Activated B cell treated with CpG ODN at 0.5 μM for 24 hours (primary cell): ENCODE measurements around the gene VASH1. TPM values are rescaled to one million over a fixed set of nuclear protein-coding genes. Genes with fewer than 3 reads are reported as not detected.

Experiments
- ATAC-seq: fragments of 200-7000 bp; cut with Tn5 transposase; one replicate; pipeline ENCODE4 v1.10.0; 2021; ENCODE audit warnings: low read depth, mild to moderate bottlenecking, moderate library complexity
- CTCF ChIA-PET: fragments of 350-600 bp; sonication (Branson Sonifier 250); formaldehyde crosslinking; loops from one replicate; lab custom pipeline; 2021; ENCODE audit warnings: antibody characterized with exemption; lab: Charles Lee
- POLR2A ChIA-PET: fragments of 350-600 bp; sonication (Branson Sonifier 250); formaldehyde crosslinking; loops from one replicate; lab custom pipeline; 2021; ENCODE audit warnings: antibody characterized with exemption; lab: Charles Lee
- DNase-seq: peaks from one replicate; pipeline ENCODE4 v3.0.0; 2022
- H3K27ac Mint-ChIP-seq: one replicate; pipeline ENCODE4 v1.8.0; 2020; ENCODE audit warnings: mixed read lengths
- H3K27me3 Mint-ChIP-seq: one replicate; pipeline ENCODE4 v1.8.0; 2021; ENCODE audit warnings: mixed read lengths
- H3K36me3 Mint-ChIP-seq: one replicate; pipeline ENCODE4 v1.8.0; 2021; ENCODE audit warnings: low read depth, mixed read lengths
- H3K4me1 Mint-ChIP-seq: one replicate; pipeline ENCODE4 v1.8.0; 2021; ENCODE audit warnings: mixed read lengths
- H3K4me3 Mint-ChIP-seq: one replicate; pipeline ENCODE4 v1.8.0; 2020; ENCODE audit warnings: mild to moderate bottlenecking, mixed read lengths
- H3K9me3 Mint-ChIP-seq: one replicate; pipeline ENCODE4 v1.8.0; 2020; ENCODE audit warnings: mixed read lengths
- intact Hi-C: fragments of 100-400 bp; cut with micrococcal nuclease; formaldehyde crosslinking; loops from one replicate; pipeline ENCODE4 v1.15.1; 2024
- total RNA-seq: library from RNA; stranded (reverse); gene quantifications from 2 replicates; pipeline ENCODE4 v1.2.3, GENCODE V29; 2022
- TF ChIP-seq, protein P1 (sequence below): fragments of 200-600 bp; IDR thresholded peaks from one replicate; pipeline ENCODE4 v1.8.0; 2022; ENCODE audit warnings: antibody characterized with exemption, mild to moderate bottlenecking

The VASH1 gene
- total RNA-seq, 1 donor from 2014 or later = 1.0 TPM

DNA sequence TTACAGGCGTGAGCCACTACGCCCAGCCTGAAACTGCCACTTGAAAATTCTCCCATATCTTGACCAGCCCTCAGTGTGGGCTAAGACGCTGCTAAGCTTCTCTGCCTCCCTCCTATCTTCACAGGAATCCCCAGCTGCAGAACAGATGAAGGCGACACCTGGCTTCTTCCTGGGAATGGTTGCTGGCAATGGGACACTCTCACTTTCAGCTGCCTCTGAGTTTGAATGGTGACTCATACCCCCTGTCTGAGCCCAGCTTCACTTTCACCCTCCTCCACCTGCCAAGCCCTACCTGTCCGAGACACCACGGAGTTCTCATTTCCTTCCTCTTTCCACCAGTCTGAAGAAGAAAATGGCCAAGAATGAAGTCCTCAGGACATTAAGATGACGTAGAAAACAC lies 18.3 kb upstream of the VASH1 start:
- DNase-seq = no peak
- Mint-ChIP-seq H3K27ac (no peak overlapping the region), H3K4me1 (peaks cover 4% of the 10 kb centered on the region), H3K9me3 (peaks cover 18% of the 10 kb centered on the region), H3K36me3 (peaks cover 7% of the 10 kb centered on the region), H3K27me3 (peaks cover 15% of the 10 kb centered on the region), H3K4me3 (no peak overlapping the region)
- ChIA-PET POLR2A (no interaction called here), CTCF (no interaction called here)
- intact Hi-C loops = no loop called here
- TF ChIP-seq, protein P1, sequence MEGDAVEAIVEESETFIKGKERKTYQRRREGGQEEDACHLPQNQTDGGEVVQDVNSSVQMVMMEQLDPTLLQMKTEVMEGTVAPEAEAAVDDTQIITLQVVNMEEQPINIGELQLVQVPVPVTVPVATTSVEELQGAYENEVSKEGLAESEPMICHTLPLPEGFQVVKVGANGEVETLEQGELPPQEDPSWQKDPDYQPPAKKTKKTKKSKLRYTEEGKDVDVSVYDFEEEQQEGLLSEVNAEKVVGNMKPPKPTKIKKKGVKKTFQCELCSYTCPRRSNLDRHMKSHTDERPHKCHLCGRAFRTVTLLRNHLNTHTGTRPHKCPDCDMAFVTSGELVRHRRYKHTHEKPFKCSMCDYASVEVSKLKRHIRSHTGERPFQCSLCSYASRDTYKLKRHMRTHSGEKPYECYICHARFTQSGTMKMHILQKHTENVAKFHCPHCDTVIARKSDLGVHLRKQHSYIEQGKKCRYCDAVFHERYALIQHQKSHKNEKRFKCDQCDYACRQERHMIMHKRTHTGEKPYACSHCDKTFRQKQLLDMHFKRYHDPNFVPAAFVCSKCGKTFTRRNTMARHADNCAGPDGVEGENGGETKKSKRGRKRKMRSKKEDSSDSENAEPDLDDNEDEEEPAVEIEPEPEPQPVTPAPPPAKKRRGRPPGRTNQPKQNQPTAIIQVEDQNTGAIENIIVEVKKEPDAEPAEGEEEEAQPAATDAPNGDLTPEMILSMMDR = no peak
- ATAC-seq = no peak

DNA sequence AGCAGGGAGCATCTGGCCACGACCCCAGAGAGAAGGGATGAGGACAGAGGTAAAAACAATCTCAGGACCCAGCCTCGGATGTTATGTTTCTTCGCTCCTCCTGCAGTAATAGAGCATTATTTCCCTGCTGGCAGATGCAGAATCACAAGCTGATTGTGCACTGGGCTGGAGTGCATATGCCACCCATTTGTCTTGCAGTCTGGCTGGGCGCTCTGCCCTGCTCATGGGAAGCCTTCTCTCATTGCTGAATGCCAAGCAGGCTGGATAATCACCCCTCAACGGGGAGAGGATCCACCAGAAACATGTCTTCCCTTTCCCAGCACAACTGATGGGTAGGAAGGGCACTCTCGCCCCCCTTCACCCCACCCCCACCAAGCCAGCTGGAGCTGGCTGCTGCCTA lies 8.5 kb upstream of the VASH1 start:
- Mint-ChIP-seq H3K27ac (no peak overlapping the region), H3K9me3 (no peaks in the 10 kb centered on the region), H3K4me1 (no peaks in the 10 kb centered on the region), H3K4me3 (no peak overlapping the region), H3K36me3 (no peaks in the 10 kb centered on the region), H3K27me3 (peaks cover 4% of the 10 kb centered on the region)
- TF ChIP-seq, protein P1 = no peak
- DNase-seq (no peak), ATAC-seq (no peak)
- CTCF ChIA-PET = no interaction called here
- intact Hi-C loops = no loop called here
- POLR2A ChIA-PET = no interaction called here

DNA sequence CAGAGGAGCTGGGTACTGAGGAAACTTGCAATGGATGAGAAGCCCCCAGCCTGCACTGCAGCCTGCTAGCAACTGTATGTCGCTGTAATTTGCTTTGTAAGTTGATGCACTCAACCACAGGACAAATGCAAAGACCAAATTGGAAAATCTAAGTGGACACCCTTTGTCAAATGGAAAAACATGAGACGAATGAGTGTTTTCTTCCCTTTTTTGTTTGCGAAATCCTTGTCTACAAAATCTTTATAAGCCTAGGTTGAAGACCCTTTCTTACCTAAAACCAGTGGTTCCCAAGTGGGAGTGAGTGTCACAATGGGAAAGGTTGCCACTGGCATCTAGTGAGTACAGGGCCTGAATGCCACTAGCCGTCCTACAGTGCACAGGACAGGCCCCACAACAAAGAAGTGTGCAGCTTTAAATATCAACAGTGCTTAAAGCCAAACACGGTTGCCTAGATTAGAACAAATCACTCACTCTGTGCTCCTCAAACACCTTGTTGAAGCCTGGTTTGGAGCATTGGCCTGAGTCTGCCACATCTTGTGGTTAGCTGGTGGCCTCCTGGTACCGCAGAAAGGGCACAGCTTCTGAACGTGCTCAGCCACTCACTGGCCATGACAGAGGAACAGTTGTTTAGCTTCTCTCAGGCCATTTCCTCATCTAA lies 7.6 kb upstream of the VASH1 start:
- DNase-seq (no peak), ATAC-seq (no peak)
- Mint-ChIP-seq H3K27me3 (peaks cover 11% of the 10 kb centered on the region), H3K4me3 (no peak overlapping the region), H3K4me1 (no peaks in the 10 kb centered on the region), H3K27ac (no peak overlapping the region), H3K9me3 (no peaks in the 10 kb centered on the region), H3K36me3 (no peaks in the 10 kb centered on the region)
- ChIA-PET CTCF (no interaction called here), POLR2A (no interaction called here)
- intact Hi-C loops = no loop called here
- TF ChIP-seq, protein P1 = no peak

DNA sequence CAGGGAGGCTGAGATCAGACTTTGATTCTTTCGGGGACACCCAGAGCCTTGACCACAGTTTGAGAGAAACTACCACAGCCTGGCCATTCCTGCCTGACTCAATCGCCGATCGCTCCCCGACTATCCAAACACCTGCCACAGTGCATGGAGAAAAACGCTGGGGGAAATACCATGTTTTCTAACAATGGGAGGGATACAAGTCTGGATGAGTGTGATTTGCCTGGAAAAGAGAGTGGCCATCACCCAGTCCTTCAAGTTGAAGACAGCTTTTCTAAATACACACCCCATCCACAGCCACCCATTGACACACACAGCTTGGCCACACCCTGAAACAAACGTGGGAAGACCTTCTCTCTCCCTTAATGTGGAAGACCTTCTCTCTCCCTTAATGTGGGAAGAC lies 6.7 kb upstream of the VASH1 start:
- Mint-ChIP-seq H3K36me3 (no peaks in the 10 kb centered on the region), H3K9me3 (no peaks in the 10 kb centered on the region), H3K4me3 (no peak overlapping the region), H3K27me3 (peaks cover 16% of the 10 kb centered on the region), H3K4me1 (no peaks in the 10 kb centered on the region), H3K27ac (no peak overlapping the region)
- ChIA-PET POLR2A (no interaction called here), CTCF (no interaction called here)
- ATAC-seq = no peak
- intact Hi-C loops = no loop called here
- TF ChIP-seq, protein P1 = no peak
- DNase-seq = no peak

DNA sequence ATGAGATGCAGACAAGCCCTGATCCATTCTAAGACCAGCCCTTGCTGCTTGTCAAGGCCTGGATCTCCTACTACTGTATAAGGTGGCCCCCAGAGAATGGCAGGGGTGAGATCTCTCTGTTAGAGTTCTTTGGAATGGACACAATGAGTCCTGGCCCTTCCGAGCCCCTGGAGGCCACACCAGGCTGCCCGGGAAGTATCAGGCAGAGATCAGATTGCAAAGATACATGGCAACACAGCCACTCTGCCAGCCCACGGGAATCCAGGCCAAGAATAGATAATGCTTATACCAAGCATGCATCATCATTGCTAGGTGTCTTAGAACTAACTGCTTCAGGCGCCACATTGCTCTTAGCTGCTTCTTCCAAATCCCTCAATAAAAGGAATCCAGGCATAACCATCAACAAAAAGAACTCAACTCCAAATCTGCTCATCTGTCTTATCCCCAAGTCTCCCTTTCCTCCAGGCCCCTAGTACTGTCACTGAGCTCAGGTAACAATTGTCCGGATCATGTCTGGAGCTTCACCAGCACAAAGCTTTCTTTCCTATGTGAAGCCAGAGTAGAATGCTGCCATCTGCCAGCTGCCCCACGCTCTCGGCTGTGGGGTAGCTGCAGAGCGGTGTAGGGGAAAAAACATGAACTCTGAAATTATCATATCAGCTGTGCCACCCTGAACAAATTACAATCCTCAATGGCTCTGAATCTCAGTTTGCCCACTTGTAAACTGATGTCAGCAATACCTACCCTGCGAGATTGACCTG lies 5.5 kb upstream of the VASH1 start:
- TF ChIP-seq, protein P1 = no peak
- Mint-ChIP-seq H3K4me3 (no peak overlapping the region), H3K27me3 (peaks cover 23% of the 10 kb centered on the region), H3K9me3 (no peaks in the 10 kb centered on the region), H3K4me1 (peaks cover 4% of the 10 kb centered on the region), H3K36me3 (no peaks in the 10 kb centered on the region), H3K27ac (no peak overlapping the region)
- ChIA-PET POLR2A (no interaction called here), CTCF (no interaction called here)
- intact Hi-C loops = no loop called here
- no peak for DNase-seq
- no peak for ATAC-seq
